ENCODE data around the gene FPR1. TPM values are rescaled to one million over a fixed set of nuclear protein-coding genes. Genes with fewer than 3 reads are reported as not detected.
A peak's percentile ranks its signal among the peaks of the same experiment; 100 is the strongest.

Gene FPR1, protein sequence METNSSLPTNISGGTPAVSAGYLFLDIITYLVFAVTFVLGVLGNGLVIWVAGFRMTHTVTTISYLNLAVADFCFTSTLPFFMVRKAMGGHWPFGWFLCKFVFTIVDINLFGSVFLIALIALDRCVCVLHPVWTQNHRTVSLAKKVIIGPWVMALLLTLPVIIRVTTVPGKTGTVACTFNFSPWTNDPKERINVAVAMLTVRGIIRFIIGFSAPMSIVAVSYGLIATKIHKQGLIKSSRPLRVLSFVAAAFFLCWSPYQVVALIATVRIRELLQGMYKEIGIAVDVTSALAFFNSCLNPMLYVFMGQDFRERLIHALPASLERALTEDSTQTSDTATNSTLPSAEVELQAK
- 10 to 100 TPM in 1 of 3 donors, 1 to 10 TPM in 1, not detected in 1; 3.6 to 14.5 TPM for total RNA-seq
- long read RNA-seq, donor 1, partial matches to known transcripts: 0 of 4 reads
- long read RNA-seq, donor 1, other reads (novel, unspliced or antisense): 3 of 4 reads
- long read RNA-seq, donor 2, transcript FPR1-201 (2 exons, 1,930 nt): major isoform, 5 of 5 reads
- long read RNA-seq, donor 2, partial matches to known transcripts: 0 of 5 reads
- long read RNA-seq, donor 2, other reads (novel, unspliced or antisense): 0 of 5 reads

DNA sequence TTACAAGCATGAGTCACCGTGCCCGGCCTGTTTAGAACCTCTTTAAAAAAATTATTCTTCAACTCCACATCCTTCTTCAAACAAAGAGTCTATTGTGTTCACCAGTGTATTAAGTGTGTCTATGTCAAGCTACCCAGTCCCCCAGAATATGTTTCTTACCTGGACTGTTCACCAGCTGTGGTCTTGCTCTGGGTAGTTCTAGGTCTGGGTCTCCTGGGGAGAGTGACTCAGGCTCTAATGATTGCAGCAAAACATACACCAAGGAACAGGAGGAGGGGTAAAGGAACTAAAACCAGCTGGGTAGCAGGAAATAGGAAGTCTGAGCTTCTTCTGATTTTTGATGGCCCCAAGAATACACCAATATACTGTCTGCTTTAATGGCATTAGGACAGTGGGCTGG is at the start of gene FPR1:
Gene FPR1 (minus strand): TSS at position 224 of the 400 bp plus-strand sequence. CDS start 4,884 bp downstream, outside the sequence.
- DNase-seq: peak in 1 of 3 donors; percentile 13
- no peaks in the 10 kb centered on the region for H3K4me1 ChIP-seq (ENCODE audit: low read depth)
- H3K4me3 ChIP-seq: no peak within 1 kb of the TSS
- TF ChIP-seq, protein P1, sequence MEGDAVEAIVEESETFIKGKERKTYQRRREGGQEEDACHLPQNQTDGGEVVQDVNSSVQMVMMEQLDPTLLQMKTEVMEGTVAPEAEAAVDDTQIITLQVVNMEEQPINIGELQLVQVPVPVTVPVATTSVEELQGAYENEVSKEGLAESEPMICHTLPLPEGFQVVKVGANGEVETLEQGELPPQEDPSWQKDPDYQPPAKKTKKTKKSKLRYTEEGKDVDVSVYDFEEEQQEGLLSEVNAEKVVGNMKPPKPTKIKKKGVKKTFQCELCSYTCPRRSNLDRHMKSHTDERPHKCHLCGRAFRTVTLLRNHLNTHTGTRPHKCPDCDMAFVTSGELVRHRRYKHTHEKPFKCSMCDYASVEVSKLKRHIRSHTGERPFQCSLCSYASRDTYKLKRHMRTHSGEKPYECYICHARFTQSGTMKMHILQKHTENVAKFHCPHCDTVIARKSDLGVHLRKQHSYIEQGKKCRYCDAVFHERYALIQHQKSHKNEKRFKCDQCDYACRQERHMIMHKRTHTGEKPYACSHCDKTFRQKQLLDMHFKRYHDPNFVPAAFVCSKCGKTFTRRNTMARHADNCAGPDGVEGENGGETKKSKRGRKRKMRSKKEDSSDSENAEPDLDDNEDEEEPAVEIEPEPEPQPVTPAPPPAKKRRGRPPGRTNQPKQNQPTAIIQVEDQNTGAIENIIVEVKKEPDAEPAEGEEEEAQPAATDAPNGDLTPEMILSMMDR (IDR thresholded peaks at IDR 0.05): no peak
- ATAC-seq: peak; percentile 63
- no peaks in the 10 kb centered on the region for H3K9me3 ChIP-seq
- intact Hi-C loops (cut with DNase I, micrococcal nuclease): no loop called here
- no peaks in the 10 kb centered on the region for H3K36me3 ChIP-seq (ENCODE audit: low read depth)

DNA sequence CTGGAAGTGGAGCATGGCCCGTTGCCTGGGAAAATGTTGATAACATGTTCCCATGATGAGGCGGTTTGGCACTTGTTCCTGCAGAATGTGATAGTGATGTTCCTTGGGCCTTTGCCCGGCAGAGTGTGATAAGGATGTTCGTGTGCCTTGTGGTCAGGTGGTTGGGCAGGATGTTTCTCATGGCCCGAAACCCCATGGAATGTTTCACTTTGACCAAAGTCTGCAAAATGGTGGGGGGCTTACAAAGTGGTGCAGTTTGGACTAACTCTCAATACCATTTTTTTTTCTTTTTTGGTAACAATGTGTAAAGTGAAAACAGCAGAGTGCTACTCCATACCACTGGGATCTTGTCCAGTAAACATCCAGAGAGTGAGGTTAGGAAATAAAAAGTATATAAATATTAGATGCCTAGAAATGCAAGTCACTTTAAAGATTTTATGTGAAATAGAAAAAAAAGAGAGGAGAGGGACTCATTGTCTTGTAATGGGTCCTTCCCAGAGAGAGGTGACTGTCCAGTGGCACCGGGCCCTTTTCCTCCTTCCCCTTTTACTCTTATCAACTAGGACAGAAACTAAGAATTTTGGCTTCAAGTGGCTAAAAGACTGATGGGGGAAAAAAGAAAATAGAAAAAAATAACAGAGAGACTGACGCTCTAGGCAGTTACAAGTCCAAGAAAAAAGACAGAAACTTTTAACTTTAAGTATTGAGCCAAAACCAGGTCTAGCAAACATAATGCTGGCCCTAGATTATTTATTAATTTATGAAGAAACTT is 49.0 kb upstream of the FPR1 start:
- Histone ChIP-seq H3K9me3 (peaks cover 11% of the 10 kb centered on the region), H3K4me1 (ENCODE audit: low read depth) (no peaks in the 10 kb centered on the region), H3K4me3 (no peak overlapping the region), H3K36me3 (ENCODE audit: low read depth) (no peaks in the 10 kb centered on the region)
- ATAC-seq (no peak), DNase-seq (no peak)
- TF ChIP-seq, protein P1 (IDR thresholded peaks at IDR 0.05): no peak
- intact Hi-C loops (cut with DNase I, micrococcal nuclease): no loop called here

DNA sequence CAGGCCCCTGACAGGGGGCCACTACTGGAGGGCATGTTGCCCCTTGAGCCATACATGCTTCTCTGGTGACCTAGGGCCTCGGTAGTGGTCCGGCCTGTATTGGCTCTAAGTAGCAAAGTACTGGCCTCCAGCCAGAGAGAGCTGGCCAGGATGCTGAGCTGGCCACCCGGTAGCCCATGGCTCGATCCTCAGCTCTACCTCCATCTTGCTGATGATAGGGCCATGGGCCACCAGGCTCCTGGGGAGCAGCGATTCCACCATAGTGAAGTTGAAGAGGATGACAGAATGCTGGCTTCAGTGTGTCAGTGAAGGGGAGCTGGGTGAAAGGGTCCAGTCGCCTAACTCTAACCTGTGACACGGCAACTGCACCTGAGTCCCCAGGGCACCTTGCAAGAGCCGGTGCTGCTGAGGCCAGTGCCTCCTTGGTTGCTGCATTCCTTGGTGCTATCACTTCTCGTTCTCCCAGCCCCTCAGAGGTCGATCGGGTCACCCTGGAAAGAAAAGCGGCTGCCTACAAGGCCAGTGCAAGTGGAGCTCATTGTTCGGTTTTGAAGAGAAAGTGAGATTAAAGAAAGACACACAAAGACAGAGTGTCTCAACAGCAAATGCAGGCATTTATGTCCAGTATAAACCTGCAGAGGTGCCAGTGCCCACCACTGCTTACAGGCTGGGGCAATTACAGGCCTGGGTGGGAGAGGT is 48.2 kb upstream of the FPR1 start:
- intact Hi-C loops (cut with DNase I, micrococcal nuclease): no loop called here
- peaks cover 11% of the 10 kb centered on the region for H3K9me3 ChIP-seq
- DNase-seq: no peak
- TF ChIP-seq, protein P1 (IDR thresholded peaks at IDR 0.05): no peak
- no peaks in the 10 kb centered on the region for H3K4me1 ChIP-seq (ENCODE audit: low read depth)
- no peak overlapping the region for H3K4me3 ChIP-seq
- peak; percentile 14 for ATAC-seq
- H3K36me3 ChIP-seq (ENCODE audit: low read depth): no peaks in the 10 kb centered on the region

DNA sequence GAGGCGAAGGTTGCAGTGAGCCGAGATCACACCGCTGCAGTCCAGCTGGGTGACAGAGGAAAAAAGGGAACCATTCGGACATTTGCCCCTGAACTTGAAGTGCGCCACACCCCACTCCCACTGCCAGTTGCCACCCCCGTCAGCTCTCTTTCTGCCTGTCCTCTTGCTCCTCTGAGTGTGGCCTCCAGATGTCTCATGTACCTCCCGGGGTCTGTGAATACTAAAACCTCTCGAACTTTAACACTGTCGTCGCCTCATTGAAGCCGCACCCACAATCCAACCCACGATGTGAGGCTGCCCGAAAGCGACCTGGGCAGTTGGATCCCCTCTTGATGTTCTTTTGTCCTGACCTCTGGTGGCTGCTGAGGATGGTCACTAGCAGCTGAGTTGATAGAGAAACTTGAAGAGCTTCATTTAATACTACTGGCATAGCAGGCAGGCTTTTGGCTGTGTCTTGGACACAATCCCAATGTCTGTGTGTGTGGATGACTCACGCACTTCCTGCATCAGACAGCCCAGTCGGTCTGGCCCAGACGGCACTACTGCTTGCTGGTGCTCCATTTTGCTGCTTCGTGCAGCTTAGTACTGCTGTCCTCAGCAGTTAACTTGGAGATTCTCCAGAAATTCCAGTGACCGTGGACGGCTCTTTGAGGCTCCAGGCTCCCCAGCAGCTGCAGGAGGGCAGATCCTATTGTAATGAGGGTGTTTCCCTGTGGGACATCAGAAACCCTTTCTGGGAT is 47.5 kb upstream of the FPR1 start:
- no peaks in the 10 kb centered on the region for H3K36me3 ChIP-seq (ENCODE audit: low read depth)
- peak; percentile 41 to 80 (median 59) for DNase-seq
- TF ChIP-seq, protein P1 (IDR thresholded peaks at IDR 0.05): no peak
- H3K4me3 ChIP-seq: no peak overlapping the region
- ATAC-seq: peak; percentile 87
- intact Hi-C loops (cut with DNase I, micrococcal nuclease): no loop called here
- no peaks in the 10 kb centered on the region for H3K4me1 ChIP-seq (ENCODE audit: low read depth)
- peaks cover 11% of the 10 kb centered on the region for H3K9me3 ChIP-seq

DNA sequence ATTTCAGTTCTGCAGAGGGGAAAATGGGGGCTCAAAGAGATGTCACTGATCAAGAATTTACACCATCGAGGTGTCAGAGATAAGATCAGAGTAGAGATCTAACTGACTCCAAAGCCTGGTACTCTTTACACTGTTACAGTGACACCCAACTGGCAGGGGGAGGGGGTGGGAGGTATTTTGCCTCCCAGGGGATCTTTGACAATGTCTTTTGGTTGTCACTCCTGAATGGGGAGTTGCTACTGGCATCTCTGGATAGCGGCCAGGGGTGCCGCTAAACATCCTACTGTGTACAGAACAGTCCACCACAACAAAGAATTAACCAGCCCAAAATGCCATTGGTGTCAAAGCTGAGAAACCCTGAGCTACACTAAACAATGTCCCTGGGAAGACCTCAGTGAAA is 46.4 kb upstream of the FPR1 start:
- Histone ChIP-seq H3K4me3 (no peak overlapping the region), H3K4me1 (ENCODE audit: low read depth) (no peaks in the 10 kb centered on the region), H3K9me3 (peaks cover 11% of the 10 kb centered on the region), H3K36me3 (ENCODE audit: low read depth) (no peaks in the 10 kb centered on the region)
- DNase-seq: no peak
- ATAC-seq: no peak
- intact Hi-C loops (cut with DNase I, micrococcal nuclease): no loop called here
- TF ChIP-seq, protein P1 (IDR thresholded peaks at IDR 0.05): no peak
